ENCODE results near the gene EEIG2. TPM values are rescaled to one million over a fixed set of nuclear protein-coding genes. Genes with fewer than 3 reads are reported as not detected.
"Not testable (repeated sequence)": the region's sequence is repeated elsewhere in the genome, so short reads cannot be mapped to it uniquely, and the experiment has no call there.

EEIG2 gene
- 10 to 100 TPM; 17.1 to 31.1 (median 22.4) TPM for polyA plus RNA-seq (ENCODE audit: insufficient read length in 4 of 4)

DNA sequence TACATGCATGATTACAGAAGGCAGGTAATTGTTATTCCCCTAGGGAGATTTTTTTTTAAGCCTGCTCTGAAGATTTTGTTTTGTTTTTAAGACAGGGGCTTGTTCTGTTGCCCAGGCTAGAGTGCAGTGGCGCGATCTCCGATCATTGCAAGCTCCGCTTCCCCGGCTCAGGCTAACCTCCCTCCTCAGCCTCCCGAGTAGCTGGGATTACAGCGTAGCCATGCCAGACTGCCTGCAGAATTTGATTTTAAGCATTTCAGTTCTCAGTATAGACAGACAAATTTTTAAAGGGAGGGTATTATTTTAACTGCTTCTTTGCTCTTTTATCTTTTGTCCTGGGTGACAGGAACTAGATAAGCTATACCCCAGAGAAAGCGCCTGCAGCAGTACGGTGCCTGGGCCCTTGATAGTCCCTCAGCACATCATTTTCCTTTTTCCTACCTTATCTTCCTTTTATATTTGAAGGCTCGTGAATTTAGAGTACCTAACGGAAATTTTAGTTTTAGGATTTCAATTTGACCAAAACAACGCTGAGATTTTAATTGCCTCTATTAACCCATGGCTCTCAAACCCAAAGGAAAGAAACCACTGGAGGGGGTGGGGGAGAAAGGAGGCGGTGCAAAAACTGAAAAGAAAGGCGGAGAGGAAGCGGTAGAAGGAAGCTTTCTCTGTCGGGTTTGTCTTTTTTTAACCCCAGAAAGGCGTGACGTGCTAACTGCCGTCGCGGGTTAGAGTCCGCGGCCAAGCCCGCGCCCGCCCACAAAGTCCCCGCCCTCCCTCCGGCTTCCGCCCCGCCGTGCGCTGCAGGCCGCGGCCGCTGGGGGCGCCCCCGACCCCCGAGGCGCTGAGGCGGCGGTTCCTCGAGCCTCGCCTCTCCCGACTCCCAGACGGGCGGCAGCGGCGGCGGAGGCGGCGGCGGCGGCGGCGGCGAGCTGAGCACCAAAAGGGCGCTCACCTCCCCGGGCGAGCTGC lies at the start of gene EEIG2:
EEIG2 (plus strand) TSS at position 886 of the 972 bp plus-strand sequence. CDS start 329 bp downstream, outside the sequence.
- DNase-seq (ENCODE audit: low read depth in 4 of 4, low spot score in 3 of 4) = peak; percentile 53 to 78 (median 73)

DNA sequence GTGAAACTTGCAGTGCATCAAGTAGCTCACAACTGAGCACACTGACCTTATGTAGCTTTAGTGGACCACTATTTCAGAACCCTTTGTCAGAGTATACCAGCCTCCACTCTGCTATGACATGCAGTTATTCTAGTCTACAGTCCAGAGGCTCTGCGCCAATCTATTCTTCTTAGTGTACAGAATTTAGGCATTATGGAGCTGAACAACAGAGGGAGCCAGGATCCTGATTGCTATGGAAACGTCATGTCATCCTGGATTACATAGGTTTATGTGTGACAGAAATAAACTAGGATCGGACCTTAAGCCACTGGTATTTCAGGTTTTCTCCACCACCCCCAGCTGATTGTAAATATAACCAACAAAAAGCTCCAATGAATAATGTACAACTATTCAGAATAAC lies 48.1 kb upstream of the EEIG2 start:
- no peak for DNase-seq (ENCODE audit: low read depth in 4 of 4, low spot score in 3 of 4)

DNA sequence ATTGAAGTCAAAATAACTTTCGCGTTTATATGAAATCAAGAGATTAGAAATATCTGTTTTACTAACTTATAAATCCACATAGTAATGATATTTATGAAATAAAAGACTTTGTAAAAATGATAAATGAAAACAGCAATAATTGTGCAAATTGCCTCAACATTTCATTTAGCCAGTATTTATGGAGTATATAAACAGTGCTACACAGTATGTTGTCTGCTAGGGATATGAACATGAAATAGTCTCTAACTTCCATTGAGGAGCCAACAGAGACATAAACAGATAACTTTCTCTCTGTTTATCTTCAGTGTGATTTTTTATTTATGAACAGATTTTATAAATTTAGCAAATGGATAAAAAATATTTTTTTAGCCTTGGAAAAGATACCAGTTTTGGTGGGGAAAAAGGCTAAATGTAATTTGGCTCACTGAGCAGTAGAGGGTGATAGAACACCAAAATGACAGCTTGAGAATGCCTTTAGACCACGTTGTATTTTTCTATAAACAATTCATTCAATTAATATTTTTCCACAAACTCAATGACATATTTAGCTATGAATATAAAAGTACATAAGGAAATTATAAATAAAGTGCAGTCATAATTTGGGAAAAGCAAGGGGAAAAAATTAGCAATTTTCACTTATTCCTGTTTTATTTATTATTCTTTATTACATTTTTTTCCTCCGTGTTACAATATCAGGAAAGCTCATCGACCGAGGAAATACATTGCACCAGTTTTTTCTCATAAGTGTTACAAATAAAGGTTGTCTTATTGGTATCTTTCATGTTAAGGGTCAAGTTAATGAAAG lies 47.5 kb upstream of the EEIG2 start:
- peak in 1 of 4 donors; percentile 26 for DNase-seq (ENCODE audit: low read depth in 4 of 4, low spot score in 3 of 4)

DNA sequence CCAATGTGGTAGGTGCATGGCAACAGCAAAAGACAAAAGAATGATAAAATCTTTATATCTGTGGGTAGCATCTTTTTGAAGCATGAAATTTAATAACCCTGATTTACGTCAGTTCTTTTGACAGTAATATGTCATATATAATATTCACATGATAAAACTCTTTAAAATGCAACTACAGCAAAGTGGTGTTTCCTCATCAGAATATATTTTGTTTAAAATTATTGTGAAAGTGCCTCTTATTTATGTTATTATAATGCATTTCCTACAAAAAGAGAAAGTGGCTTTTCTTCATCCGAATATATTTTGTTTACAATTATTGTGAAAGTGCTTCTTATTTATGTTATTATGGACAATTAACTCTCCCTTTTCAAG lies 46.9 kb upstream of the EEIG2 start:
- no peak for DNase-seq (ENCODE audit: low read depth in 4 of 4, low spot score in 3 of 4)

DNA sequence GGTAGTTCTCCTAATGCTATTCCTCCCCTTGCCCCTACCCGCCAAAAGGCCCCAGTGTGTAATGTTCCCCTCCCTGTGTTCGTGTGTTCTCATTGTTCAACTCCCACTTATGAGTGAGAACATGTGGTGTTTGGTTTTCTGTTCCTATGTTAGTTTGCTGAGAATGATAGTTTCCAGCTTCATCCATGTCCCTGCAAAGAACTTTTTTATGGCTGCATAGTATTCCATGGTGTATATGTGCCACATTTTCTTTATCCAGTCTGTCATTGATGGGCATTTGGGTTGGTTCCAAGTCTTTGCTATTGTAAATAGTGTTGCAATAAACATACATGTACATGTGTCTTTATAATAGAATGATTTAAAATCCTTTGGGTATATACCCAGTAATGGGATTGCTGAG lies 46.0 kb upstream of the EEIG2 start:
- not testable (repeated sequence) for DNase-seq (ENCODE audit: low read depth in 4 of 4, low spot score in 3 of 4)

DNA sequence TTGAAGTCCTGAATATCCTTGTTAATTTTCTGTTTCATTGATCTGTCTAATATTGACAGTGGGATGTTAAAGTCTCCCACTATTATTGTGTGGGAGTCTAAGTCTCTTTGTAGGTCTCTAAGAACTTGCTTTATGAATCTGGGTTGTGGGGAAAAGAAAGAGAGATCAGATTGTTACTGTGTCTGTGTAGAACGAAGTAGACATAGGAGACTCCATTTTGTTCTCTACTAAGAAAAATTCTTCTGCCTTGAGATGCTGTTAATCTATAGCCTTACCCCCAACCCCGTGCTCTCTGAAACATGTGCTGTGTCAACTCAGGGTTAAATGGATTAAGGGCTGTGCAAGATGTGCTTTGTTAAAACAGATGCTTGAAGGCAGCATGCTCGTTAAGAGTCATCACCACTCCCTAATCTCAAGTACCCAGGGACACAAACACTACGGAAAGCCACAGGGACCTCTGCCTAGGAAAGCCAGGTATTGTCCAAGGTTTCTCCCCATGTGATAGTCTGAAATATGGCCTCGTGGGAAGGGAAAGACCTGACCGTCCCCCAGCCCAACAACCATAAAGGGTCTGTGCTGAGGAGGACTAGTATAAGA lies 42.5 kb upstream of the EEIG2 start:
- not testable (repeated sequence) for DNase-seq (ENCODE audit: low read depth in 4 of 4, low spot score in 3 of 4)

DNA sequence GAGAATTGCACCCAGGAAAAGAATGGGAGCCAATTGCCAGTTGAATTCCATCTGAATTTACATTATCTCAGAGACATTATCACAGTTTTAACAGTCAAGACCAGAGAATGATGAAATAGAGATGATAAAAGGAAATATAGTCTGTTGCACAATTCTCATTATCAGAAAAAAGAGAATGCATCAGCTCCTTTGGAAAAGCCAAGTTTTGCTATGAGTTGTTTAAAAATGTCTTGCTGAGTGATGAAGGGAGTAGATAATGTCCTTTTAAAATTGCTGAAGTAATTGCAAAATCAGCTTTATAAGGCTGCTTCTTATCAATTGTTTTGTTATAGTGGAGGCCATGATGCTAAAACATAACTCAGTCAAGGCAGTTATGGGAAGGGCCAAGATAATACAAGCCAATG lies 37.9 kb upstream of the EEIG2 start:
- no peak for DNase-seq (ENCODE audit: low read depth in 4 of 4, low spot score in 3 of 4)

DNA sequence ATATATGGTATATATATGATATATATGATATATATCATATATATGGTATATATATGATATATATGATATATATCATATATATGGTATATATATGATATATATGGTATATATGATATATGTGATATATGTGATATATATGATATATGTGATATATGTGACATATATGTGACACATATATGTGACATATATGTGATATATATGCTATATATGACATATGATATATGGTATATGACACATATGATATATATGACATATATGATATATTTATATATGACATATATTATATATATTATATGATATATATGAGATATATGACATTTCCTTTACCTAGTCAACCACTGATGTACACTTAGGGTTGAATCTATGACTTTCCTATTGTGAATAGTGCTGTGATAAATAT lies 36.1 kb upstream of the EEIG2 start:
- no peak for DNase-seq (ENCODE audit: low read depth in 4 of 4, low spot score in 3 of 4)

DNA sequence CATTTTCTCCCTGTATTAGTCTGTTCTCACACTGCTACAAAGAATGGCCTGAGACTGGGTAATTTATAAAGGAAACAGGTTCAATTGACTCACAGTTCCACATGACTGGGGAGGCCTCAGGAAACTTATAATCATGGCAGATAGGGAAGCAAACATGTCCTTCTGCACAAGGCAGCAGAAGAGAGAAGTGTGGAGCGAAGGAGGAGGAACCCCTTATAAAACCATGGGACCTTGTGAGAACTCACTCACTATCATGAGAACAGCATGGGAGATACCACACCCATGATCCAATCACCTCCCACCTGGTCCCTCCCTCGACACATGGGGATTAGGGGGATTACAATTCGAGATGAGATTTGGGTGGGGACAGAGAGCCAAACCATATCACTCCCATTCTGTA lies 35.2 kb upstream of the EEIG2 start:
- DNase-seq (ENCODE audit: low read depth in 4 of 4, low spot score in 3 of 4) = no peak

DNA sequence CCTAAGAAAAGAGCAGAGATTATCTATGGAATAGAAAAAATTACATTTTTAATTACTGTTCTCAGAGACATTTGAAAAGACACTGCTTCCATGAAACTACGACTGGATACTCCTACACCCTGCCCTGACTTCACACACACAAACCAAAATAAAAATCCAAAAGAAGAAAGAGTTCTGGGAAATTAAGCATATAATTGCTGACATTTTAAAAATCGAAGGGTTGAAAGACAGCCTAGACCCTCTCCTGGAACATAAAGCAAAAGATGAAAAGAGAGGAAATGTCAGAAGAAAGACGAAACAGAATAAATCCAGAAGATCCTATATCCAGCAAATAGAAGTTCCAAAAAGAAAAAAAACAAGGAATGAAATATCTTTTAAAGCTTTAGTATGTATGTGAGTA lies 32.8 kb upstream of the EEIG2 start:
- DNase-seq (ENCODE audit: low read depth in 4 of 4, low spot score in 3 of 4) = no peak

DNA sequence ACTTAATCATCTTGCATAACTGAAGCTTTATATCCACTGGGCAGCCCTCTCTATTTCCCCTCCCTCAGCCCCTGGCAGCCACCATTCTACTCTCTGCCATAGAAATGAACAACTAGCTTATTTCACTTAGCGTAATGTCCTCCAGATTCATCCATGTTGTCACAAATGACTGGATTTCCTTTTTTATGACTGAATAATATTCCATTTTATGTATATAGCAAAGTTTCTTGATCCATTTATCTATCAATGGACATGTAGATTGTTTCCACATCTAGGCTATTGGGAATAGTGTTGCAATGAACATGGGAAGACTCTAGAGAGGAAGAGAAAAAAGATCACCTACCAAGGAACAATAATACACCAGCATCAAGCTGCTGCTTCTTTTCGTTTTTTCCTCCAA lies 32.1 kb upstream of the EEIG2 start:
- no peak for DNase-seq (ENCODE audit: low read depth in 4 of 4, low spot score in 3 of 4)

DNA sequence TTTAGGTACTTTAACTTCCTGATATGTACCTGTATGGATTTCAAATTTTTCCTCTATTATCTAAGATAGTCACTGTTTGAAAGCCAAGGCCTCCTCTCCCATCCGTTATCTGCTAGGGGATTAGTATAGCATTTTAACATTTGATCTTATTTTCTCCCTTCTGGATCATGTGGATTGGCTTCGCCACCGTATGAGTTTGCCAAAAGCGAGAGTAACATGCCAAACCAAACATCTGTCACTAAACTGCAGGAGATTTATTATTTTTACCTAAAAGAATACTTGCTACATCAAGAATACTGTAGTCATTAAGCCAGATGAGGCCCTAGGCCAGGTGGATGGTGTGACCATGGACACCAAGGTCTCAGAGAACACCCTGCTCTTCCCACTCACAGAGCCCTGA lies 28.5 kb upstream of the EEIG2 start:
- DNase-seq (ENCODE audit: low read depth in 4 of 4, low spot score in 3 of 4) = no peak

DNA sequence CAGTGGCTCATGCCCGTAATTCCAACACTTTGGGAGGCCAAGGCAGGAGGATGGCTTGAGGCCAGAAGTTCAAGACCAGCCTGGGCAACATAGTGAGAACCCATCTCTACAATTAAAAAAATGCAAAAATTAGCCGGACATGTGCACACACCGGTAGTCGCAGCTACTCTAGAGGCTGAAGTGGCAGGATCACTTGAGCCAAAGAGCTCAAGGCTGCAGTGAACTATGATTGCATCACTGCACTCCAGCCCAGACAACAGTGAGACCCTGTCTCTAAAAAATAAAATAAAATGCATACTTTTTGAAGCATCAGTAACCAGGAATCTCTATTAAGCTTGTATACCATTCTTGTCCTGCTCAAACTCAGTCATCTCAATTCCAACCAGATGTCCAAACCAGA lies 27.2 kb upstream of the EEIG2 start:
- no peak for DNase-seq (ENCODE audit: low read depth in 4 of 4, low spot score in 3 of 4)

DNA sequence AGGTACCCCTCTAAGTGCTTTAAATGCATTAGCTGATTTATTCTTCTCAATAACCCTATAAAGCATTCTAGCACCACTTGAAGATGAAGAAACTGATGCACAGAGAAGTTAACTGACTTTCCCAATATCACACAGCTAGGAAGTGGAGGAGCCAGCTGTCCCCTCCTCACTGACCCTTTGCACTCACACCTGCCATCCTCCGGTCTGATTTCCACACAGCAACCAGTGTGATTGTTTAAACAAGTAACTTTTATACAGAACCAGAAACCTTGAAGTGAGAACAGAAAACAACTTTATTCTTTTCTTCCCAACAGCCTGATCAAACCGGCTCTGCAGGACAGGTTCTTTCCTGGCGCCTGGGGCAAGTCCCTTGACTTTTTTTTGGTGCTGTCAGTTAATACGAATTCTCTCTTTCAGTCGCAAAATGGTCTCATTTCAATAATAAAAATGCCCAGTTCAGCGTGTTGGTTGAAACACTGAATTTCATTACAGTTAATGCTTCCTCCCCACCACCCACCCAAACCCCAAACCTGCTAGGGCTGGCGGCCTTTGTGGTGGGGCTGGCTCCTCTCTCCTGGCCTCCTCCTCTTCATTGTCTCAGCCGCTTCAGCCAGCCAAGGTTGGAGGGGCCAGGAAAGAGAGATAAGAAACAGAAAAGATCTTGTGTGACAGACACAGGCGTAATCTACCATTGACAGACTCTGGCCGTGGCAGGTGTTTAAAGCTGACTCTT lies 26.4 kb upstream of the EEIG2 start:
- no peak for DNase-seq (ENCODE audit: low read depth in 4 of 4, low spot score in 3 of 4)

DNA sequence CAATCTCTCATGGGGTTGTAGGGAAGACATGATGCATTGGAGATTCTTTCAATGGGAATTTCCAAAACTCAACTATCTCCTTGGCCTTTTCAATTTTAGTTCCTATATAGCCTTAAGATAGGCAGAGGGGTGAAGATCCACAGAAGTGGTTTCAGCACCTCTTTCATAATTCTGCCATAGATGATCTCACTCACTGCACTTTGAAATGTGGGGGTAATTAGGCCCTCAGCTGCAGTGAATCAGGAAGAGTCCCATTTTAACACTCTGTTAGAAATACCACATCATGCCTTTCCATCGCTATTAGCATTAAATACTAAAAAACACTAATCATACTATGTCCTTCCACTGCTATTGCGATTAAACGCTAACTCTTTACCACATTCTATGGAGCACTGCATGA lies 25.1 kb upstream of the EEIG2 start:
- DNase-seq (ENCODE audit: low read depth in 4 of 4, low spot score in 3 of 4) = no peak

DNA sequence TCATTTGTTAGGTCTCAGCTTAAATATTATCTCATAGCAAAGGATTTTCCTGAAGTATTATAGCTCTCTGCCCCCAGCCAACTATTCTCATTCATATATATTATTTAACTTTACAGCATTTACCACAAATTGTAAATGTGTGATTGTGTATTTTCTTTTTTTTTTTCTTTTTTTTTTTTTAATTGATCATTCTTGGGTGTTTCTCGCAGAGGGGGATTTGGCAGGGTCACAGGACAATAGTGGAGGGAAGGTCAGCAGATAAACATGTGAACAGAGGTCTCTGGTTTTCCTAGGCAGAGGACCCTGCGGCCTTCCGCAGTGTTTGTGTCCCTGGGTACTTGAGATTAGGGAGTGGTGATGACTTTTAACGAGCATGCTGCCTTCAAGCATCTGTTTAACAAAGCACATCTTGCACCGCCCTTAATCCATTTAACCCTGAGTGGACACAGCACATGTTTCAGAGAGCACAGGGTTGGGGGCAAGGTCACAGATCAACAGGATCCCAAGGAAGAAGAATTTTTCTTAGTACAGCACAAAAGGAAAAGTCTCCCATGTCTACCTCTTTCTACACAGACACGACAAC lies 24.5 kb upstream of the EEIG2 start:
- not testable (repeated sequence) for DNase-seq (ENCODE audit: low read depth in 4 of 4, low spot score in 3 of 4)

DNA sequence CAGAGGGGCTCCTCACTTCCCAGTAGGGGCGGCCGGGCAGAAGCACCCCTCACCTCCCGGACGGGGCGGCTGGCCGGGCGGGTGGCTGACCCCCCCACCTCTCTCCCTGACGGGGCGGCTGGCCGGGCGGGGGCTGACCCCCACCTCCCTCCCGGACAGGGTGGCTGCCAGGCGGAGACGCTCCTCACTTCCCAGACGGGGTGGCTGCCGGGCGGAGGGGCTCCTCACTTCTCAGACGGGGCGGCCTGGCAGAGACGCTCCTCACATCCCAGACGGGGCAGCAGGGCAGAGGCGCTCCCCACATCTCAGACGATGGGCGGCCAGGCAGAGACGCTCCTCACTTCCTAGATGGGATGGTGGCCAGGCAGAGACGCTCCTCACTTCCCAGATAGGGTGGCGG lies 23.9 kb upstream of the EEIG2 start:
- DNase-seq (ENCODE audit: low read depth in 4 of 4, low spot score in 3 of 4) = not testable (repeated sequence)

DNA sequence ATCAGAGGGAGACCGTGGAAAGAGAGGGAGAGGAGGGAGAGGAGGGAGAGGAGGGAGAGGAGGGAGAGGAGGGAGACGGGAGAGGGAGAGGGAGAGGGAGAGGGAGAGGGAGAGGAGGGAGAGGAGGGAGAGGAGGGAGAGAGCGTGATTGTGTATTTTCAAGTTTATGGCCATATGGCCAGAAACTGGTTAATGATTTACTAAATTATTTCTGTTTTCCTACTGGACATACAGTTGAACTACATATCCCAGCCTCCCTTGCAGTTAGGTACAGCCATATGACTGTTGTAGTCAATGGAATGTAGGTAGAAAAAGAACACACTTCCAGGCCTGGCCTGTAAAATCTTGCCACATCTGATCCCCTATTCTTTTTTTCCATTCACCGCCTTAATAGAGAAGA lies 23.1 kb upstream of the EEIG2 start:
- DNase-seq (ENCODE audit: low read depth in 4 of 4, low spot score in 3 of 4) = not testable (repeated sequence)

DNA sequence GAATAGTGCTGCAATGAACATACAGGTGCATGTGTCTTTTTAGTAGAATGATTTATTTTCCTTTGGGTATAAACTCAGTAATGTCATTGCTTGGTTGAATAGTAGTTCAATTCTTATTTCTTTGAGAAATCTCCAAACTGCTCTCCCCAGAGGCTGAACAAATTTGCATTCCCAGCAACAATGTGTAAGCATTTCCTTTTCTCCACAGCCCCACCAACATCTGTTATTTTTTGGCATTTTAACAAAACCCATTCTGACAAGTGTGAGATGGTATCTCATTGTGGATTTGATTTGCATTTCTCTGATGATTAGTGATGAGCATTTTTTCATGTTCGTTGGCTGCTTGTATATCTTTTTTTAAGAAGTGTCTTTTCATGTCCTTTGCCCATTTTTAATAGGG lies 21.9 kb upstream of the EEIG2 start:
- DNase-seq (ENCODE audit: low read depth in 4 of 4, low spot score in 3 of 4) = no peak

DNA sequence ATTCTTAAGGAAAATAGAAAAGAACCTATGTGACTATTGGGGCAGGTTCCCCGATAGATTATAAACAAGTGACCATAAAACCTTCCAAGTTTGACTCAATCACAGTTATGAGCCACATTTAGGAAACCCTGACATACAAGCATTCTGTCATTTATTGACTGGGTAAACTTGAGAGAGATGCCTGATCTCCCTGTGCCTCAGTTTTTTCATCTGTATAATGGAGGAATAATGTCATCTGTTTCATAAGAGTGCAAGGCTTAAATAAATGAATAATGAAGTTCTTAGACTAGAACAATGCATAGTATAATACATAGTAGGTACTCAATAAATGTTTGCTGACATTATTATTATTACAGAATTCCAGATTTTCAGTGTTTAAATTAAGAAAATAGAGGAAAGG lies 18.9 kb upstream of the EEIG2 start:
- no peak for DNase-seq (ENCODE audit: low read depth in 4 of 4, low spot score in 3 of 4)
